Gastrocnemius medialis (tissue), 4 donors: Measurements from ENCODE around the gene PAPSS1.

Experiments used
- POLR2A ChIP-seq, 2 donors: fragments of 450-650 bp; IDR thresholded peaks; one replicate each; pipeline ENCODE4 v1.6.1; 2017; ENCODE audit warnings: antibody characterized with exemption in 2 of 2, mild to moderate bottlenecking in 2 of 2, moderate library complexity in 2 of 2
- TF ChIP-seq, protein P1 (sequence below), 5 experiments: fragments of 450-650 bp in 3 of 5; fragments of 200-600 bp in 2 of 5; sonication (generic) in 2 of 5; IDR thresholded peaks in 4 of 5; conservative IDR thresholded peaks in 1 of 5; 1 replicate in 4 of 5; 2 replicates in 1 of 5; pipeline ENCODE4 v1.5.1; 2016 to 2019; ENCODE audit warnings: antibody characterized with exemption in 5 of 5, mild to moderate bottlenecking in 3 of 5, moderate library complexity in 3 of 5

DNA sequence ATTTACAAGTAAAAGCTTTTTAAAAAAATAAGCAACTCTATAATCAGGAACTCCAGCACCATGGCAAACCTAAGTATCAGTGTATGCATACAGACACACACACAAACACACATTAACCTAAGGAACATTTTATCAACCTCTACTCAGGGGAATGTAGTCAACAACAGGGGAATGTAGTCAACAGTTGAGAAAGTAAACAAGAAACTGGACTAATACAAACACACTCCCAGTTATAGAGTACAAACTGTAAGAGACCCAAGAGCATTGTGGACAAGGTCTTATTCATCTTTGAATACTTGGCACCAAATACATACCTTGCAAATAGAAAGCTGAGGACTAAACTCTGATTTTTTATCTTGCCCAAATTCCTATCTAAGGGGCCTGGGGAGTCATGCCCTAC lies 36.2 kb downstream of the PAPSS1 start:
- TF ChIP-seq, protein P1, sequence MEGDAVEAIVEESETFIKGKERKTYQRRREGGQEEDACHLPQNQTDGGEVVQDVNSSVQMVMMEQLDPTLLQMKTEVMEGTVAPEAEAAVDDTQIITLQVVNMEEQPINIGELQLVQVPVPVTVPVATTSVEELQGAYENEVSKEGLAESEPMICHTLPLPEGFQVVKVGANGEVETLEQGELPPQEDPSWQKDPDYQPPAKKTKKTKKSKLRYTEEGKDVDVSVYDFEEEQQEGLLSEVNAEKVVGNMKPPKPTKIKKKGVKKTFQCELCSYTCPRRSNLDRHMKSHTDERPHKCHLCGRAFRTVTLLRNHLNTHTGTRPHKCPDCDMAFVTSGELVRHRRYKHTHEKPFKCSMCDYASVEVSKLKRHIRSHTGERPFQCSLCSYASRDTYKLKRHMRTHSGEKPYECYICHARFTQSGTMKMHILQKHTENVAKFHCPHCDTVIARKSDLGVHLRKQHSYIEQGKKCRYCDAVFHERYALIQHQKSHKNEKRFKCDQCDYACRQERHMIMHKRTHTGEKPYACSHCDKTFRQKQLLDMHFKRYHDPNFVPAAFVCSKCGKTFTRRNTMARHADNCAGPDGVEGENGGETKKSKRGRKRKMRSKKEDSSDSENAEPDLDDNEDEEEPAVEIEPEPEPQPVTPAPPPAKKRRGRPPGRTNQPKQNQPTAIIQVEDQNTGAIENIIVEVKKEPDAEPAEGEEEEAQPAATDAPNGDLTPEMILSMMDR (IDR thresholded peaks at IDR 0.05 in 4 of 5, conservative IDR thresholded peaks at IDR 0.05 in 1 of 5), result no peak
- no peak for TF ChIP-seq POLR2A (IDR thresholded peaks at IDR 0.05)
